GM19239 (cell line): ENCODE results near the gene CENPU.
A peak's percentile ranks its signal among the peaks of the same experiment; 100 is the strongest.

Experiments
- DNase-seq: peaks from one replicate; pipeline ENCODE4 v3.0.0; 2011; ENCODE audit warnings: low spot score; ENCODE audit not compliant: insufficient read length
- FAIRE-seq: peaks from 2 replicates; lab custom pipeline; 2011; peaks lifted over from hg19 to GRCh38; lab: Jason Lieb, UNC

The CENPU gene

DNA sequence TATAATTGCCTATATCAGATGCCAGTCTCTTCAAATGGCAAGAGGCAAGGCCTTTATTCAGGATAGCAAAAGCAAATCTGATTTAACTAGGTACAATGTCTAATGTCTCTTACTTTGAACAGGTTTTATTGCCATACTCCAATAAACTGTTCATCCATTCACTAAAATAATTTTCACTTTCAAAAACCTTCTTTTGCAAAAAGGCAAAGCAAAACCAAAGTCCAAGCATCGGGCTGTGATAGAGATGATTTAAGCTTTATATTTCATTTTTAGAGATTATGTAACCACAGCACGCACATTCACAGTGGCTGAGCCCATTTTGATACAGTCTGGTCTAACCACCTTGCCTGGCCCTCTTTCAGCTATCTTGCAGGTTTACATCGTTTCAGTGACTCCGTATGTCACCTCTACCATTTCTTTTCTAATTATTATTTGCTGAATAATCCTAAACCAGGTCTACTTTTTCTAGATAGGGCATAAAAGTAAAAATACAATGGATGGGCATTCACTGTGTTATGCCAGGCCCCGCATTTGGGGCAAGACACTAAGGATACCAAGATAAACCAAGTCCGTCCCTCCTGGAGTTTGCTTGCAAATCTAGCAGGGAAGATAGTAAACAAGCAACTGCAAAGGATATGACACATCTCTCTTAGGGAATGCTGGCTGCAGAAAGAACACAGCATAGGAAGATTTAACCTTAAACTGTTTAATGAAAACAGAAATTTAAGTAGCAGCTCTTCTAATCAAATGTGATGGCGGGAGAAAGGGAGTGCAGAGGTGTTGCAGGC, 86.4 kb downstream of the CENPU start:
- DNase-seq, result no peak
- FAIRE-seq, result no peak

DNA sequence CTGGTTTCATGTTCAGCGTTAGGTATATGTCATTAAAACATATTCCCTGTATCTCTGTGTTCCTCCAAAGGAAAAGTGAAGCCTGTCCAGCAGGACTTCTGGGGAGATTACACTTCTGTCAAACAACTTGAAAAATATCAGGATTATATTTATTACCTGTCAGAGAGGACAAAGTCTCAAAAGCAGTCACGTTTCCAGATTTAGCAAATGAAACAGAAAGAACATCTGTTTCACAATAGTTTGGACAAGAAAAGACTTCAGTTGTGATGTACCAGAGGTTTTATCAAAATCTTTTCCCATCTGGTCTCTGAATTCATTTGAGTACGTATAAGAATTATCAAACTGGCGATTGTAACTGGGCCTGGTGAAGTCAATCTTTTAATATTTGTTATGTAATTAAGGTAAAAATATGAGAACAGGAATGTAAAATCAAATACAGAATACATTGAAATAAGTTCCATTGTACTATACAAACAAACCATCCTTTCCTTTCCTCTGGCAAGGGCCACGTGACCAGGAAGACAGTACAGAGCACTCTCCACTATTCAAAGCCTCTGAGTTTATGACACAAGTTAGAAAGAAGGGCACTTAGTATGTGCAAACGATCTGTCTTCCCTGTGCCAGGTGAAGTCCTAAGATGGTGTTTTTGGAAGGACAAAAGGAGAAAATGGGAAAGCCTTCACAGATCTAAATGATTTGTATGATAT, 87.8 kb downstream of the CENPU start:
- DNase-seq (no peak), FAIRE-seq (no peak)

- FAIRE-seq (peak; percentile 8), DNase-seq (no peak)
These were observed 89.2 kb downstream of the CENPU start for GRCh38 chr4:184644553-184645307.
